ENCODE data around the gene GSPT1. TPM values are rescaled to one million over a fixed set of nuclear protein-coding genes. Genes with fewer than 3 reads are reported as not detected.
"Not testable (repeated sequence)": the region's sequence is repeated elsewhere in the genome, so short reads cannot be mapped to it uniquely, and the experiment has no call there.

GSPT1 gene
- polyA plus RNA-seq (ENCODE audit: insufficient read length in 3 of 3), result 100 to 1,000 TPM; 129 to 131 (median 129) TPM

DNA sequence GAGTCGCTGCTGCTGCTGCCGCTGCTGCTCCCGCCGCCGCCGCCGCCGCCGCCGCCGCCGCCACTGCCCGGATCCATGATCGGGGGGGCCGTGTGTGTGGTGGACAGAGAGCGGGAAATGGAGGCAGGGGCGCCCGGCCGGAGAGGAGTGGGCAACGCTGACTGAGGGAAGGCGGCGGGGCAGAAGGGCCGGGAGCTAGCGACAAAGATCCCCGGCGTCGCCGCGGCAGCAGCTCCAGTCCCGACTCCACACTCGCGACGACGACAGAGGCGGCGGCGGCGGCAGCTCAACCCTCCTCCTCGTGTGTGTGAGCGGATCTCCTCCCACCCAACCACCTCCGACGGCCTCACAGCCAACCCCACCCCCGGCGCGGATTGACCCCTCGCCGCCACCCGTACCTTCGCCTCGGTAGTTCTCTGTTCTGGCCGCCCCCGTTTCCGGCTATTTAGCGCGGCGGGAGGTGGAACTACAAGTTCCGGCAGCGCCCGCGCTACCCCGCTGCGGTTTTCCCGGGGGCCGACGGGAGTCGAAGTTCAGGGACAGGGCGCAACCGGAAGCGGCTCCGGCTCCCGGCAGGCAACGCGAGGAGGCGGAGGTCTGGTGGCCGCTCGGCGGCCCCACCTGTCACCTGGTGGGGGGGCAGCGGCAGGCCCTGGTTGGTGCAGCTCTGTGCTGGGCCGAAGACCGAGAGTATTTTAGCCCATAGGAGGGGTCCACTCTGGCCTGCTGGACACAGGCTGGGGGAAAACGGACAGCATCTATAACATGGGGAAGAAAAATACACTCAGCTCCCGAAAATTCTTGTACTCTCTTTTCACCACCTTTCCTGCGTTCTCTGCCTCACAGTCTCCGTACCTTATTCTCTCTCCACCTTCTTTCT, at the start of gene GSPT1:
GSPT1 (minus strand) TSS at position 313 of the 880 bp plus-strand sequence; CDS start at position 77, 236 bp downstream.
- peak; percentile 93 to 97 (median 95) for DNase-seq (ENCODE audit: low read depth in 3 of 3, low spot score in 2 of 3)

DNA sequence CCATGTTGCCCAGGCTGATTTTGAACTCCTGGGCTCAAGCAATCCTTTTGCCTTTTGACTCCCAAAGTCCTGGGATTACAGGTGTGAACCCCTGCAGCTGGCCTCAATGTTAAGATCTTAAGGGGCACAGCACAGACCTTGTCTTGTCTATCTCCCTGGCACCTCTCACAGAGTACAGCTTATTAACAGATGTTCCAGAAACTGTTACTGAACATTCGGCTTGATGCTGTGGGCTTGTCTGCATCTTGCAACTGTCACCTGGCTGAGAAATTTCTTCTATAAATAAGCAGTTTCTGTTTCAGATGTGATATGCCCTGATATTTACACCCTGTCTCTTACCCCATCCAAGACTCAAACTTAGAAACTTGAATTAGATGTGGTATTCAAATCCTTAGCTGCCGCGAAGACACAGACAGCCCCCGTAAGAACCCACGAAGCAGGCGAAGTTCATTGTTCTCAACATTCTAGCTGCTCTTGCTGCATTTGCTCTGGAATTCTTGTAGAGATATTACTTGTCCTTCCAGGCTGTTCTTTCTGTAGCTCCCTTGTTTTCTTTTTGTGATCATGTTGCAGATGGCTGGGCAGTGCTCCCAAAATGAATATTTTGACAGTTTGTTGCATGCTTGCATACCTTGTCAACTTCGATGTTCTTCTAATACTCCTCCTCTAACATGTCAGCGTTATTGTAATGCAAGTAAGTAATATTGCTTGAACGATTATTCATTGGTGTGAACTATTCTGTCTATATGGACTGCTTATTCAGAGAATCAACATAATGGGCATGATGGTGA, 49.2 kb upstream of the GSPT1 start, which contains the start of gene TNFRSF17:
TNFRSF17 (plus strand) TSS at position 450 of the 791 bp plus-strand sequence; CDS start at position 565, 115 bp downstream.
- DNase-seq (ENCODE audit: low read depth in 3 of 3, low spot score in 2 of 3), result no peak

GRCh38 chr16:11963706-11964105, 48.0 kb upstream of the GSPT1 start:
- no peak for DNase-seq (ENCODE audit: low read depth in 3 of 3, low spot score in 2 of 3)

DNA sequence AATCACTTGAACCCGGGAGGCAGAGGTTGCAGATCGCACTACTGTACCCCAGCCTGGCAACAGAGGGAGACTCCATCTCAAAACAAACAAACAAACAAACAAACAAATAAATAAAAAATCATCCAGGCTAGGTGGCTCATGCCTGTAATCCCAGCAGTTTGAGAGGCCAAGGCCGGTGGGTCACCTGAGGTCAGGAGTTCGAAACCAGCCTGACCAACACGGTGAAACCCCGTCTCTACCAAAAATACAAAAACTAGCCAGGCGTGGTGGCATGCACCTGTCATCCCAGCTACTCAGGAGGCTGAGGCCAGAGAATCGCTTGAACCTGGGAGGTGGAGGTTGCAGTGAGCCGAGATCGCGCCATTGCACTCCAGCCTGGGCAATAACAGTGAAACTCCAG, 47.2 kb upstream of the GSPT1 start:
- DNase-seq (ENCODE audit: low read depth in 3 of 3, low spot score in 2 of 3), result not testable (repeated sequence)

GRCh38 chr16:11962457-11962856, 46.7 kb upstream of the GSPT1 start:
- DNase-seq (ENCODE audit: low read depth in 3 of 3, low spot score in 2 of 3), result not testable (repeated sequence)

GRCh38 chr16:11957591-11958395, 42.0 kb upstream of the GSPT1 start:
- DNase-seq (ENCODE audit: low read depth in 3 of 3, low spot score in 2 of 3), result no peak

- no peak for DNase-seq (ENCODE audit: low read depth in 3 of 3, low spot score in 2 of 3)
These were observed 40.8 kb upstream of the GSPT1 start for GRCh38 chr16:11956558-11956957.

GRCh38 chr16:11955713-11956123, 40.0 kb upstream of the GSPT1 start:
- no peak for DNase-seq (ENCODE audit: low read depth in 3 of 3, low spot score in 2 of 3)

DNA sequence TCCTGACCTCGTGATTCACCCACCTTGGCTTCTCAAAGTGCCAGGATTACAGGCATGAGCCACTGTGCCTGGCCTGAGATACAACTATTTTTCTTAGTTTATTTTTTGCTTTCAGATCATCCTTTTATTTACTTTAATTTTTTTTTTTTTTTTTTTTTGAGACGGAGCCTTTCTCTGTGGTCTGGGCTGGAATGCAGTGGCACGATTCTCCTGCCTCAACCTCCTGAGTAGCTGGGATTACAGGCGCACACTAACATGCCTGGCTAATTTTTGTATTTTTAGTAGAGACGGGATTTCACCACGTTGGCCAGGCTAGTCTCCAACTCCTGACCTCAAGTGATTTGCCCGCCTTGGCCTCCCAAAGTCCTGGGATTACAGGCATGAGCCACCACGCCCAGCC, 37.8 kb upstream of the GSPT1 start:
- not testable (repeated sequence) for DNase-seq (ENCODE audit: low read depth in 3 of 3, low spot score in 2 of 3)

- no peak for DNase-seq (ENCODE audit: low read depth in 3 of 3, low spot score in 2 of 3)
These were observed 34.6 kb upstream of the GSPT1 start for GRCh38 chr16:11950388-11950787.

GRCh38 chr16:11949527-11949926, 33.8 kb upstream of the GSPT1 start:
- no peak for DNase-seq (ENCODE audit: low read depth in 3 of 3, low spot score in 2 of 3)

- DNase-seq (ENCODE audit: low read depth in 3 of 3, low spot score in 2 of 3), result no peak
These were observed 33.1 kb upstream of the GSPT1 start for GRCh38 chr16:11948819-11949218.

- DNase-seq (ENCODE audit: low read depth in 3 of 3, low spot score in 2 of 3), result no peak
These were observed 30.7 kb upstream of the GSPT1 start for GRCh38 chr16:11946433-11946832.

DNA sequence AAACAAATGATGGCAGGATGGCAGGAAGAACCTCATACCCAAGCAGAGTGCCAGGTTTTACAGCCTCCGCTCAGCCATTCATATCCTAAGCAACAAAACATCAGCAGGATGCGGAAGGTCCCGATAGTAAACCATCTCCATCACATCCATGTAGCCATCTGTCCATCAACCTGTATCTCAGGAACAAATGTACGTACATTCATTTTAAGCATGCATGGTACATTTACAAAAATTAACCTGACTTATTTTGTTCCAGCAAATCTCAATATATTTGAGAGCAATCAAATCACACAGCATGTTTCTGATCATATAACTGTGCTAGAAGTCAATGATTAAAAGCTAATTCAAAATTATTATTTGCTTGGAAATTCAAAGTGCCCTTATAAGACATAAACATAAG, 26.2 kb upstream of the GSPT1 start, which contains the start of gene NPIPB2:
NPIPB2 (minus strand) TSS at position 101 of the 400 bp plus-strand sequence; CDS start at position 101, 0 bp downstream.
- DNase-seq (ENCODE audit: low read depth in 3 of 3, low spot score in 2 of 3), result not testable (repeated sequence)

DNA sequence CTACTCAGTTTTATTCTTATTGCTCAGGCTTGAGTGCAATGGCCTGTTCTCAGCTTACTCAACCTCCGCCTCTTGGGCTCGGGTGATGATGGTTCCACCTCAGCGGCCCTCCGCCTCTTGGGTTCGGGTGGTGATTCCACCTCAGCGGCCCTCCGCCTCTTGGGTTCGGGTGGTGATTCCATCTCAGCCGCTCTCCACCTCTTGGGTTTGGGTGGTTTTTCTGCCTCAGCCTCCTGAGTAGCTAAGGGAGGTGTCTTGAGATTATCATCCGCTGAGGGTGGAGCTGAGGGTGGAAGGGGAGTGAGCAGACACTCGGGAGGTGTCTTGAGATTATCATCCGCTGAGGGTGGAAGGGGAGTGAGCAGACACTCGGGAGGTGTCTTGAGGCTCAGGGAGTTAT, 11.6 kb upstream of the GSPT1 start:
- not testable (repeated sequence) for DNase-seq (ENCODE audit: low read depth in 3 of 3, low spot score in 2 of 3)

- not testable (repeated sequence) for DNase-seq (ENCODE audit: low read depth in 3 of 3, low spot score in 2 of 3)
These were observed 8.3 kb upstream of the GSPT1 start for GRCh38 chr16:11924046-11924445.

- no peak for DNase-seq (ENCODE audit: low read depth in 3 of 3, low spot score in 2 of 3)
These were observed 949 bp upstream of the GSPT1 start for GRCh38 chr16:11916524-11917285.

DNA sequence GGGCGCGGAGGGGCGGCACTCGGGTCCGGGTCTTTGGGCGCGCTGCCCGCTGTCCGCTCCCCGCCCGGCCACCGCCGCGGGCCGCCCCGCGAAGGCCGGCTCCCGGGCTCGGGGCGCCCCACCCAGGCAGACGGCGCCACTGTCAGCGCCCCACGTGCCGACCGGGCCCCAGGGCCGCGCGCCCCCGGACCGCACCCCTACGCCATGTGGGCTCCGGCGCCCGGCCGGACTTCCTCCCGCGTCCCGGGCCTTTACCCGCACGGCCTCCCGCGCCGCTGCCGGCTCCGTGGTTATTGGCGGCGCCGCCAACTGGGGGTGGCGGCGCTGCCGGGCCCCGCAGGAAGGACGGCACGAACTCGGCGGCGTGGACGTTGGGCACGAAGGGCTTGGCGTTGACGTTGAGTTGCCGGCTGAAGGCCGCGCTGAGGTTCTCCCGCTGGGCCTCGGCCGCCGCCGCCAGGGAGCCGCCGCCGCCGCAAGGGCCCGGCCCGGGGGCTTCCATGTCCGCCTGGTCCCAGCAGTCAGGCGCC, 577 bp downstream of the GSPT1 start:
- no peak for DNase-seq (ENCODE audit: low read depth in 3 of 3, low spot score in 2 of 3)

Data from right renal cortex interstitium (tissue), 3 donors.